SU-DHL-6 (cell line): ENCODE results near the gene PANX2.

Experiments
- H2AFZ ChIP-seq: fragments of 200-600 bp; sonication (generic); 2 replicates; pipeline ENCODE4 v1.6.1; 2014; ENCODE audit warnings: low read depth, mild to moderate bottlenecking, moderate library complexity, mixed read lengths, antibody characterized with exemption, low read length; ENCODE audit not compliant: severe bottlenecking
- H3F3A ChIP-seq: fragments of 200-600 bp; shearing (Covaris generic); 2 replicates; pipeline ENCODE4 v1.6.0; 2016; ENCODE audit warnings: antibody characterized with exemption, mild to moderate bottlenecking; ENCODE audit not compliant: insufficient read depth
- H3K27ac ChIP-seq: fragments of 200-600 bp; sonication (generic); 2 replicates; pipeline ENCODE4 v1.5.1; 2016; ENCODE audit warnings: low read depth, mild to moderate bottlenecking, low read length, moderate library complexity, mixed read lengths
- H3K27me3 ChIP-seq: fragments of 200-600 bp; sonication (generic), shearing (Covaris generic); 2 replicates; pipeline ENCODE4 v1.6.0; 2014; ENCODE audit warnings: mild to moderate bottlenecking, low read length
- H3K36me3 ChIP-seq: fragments of 200-600 bp; sonication (generic); 2 replicates; pipeline ENCODE4 v1.6.1; 2014; ENCODE audit warnings: mild to moderate bottlenecking, low read length, mixed read lengths
- H3K4me2 ChIP-seq: fragments of 300-600, 200-600 bp; shearing (Covaris generic), sonication (generic); 2 replicates; pipeline ENCODE4 v1.6.0; 2014; ENCODE audit warnings: low read length, low read depth, mild to moderate bottlenecking; ENCODE audit not compliant: poor library complexity, severe bottlenecking
- H3K4me3 ChIP-seq: fragments of 200-600 bp; sonication (generic); 2 replicates; pipeline ENCODE4 v1.5.1; 2014; ENCODE audit warnings: antibody characterized with exemption, low read length, mild to moderate bottlenecking, mixed read lengths; ENCODE audit not compliant: insufficient read depth, poor library complexity, severe bottlenecking
- H3K79me2 ChIP-seq: fragments of 200-600 bp; sonication (generic); 2 replicates; pipeline ENCODE4 v1.6.1; 2014; ENCODE audit warnings: mild to moderate bottlenecking, low read length, moderate library complexity; ENCODE audit not compliant: insufficient read depth
- H3K9ac ChIP-seq: fragments of 200-600 bp; sonication (generic); 2 replicates; pipeline ENCODE4 v1.7.0; 2014; ENCODE audit warnings: mild to moderate bottlenecking, low read length
- H3K9me2 ChIP-seq: fragments of 200-600 bp; sonication (generic); replicated peaks from 2 replicates; pipeline ENCODE4 v1.6.1; 2014; ENCODE audit warnings: low read length; ENCODE audit not compliant: insufficient read depth
- H3K9me3 ChIP-seq: fragments of 200-600 bp; sonication (generic); 2 replicates; pipeline ENCODE4 v1.6.1; 2014; ENCODE audit warnings: low read length, mixed read lengths; ENCODE audit not compliant: insufficient read depth
- H4K20me1 ChIP-seq: fragments of 200-600 bp; sonication (generic); 2 replicates; pipeline ENCODE4 v1.6.1; 2014; ENCODE audit warnings: low read depth, mild to moderate bottlenecking, antibody characterized with exemption, low read length, moderate library complexity, mixed read lengths
- CTCF ChIP-seq: fragments of 200-600 bp; sonication (generic); IDR thresholded peaks from one replicate; pipeline ENCODE4 v1.5.1; 2017; ENCODE audit warnings: antibody characterized with exemption, mild to moderate bottlenecking, low read length, moderate library complexity; ENCODE audit not compliant: insufficient read depth, poor library complexity, severe bottlenecking
- EZH2phosphoT487 ChIP-seq: fragments of 200-600 bp; sonication (generic), shearing (Covaris generic); conservative IDR thresholded peaks from 2 replicates; pipeline ENCODE4 v1.6.1; 2018; ENCODE audit warnings: mild to moderate bottlenecking, antibody characterized with exemption, low read length, moderate library complexity, mixed read lengths

The PANX2 gene

GRCh38 chr22:50170453-50171318 is at the start of gene PANX2:
Gene PANX2, plus strand, starts transcription at chr22:50170731. Its CDS starts 0 bp downstream, at chr22:50170731.
- Histone ChIP-seq H3K9me3 (no peaks in the 10 kb centered on the region), H3K4me3 (no peak within 1 kb of the TSS), H3K79me2 (no peaks in the 10 kb centered on the region), H3K9me2 (no peaks in the 10 kb centered on the region), H2AFZ (no peak within 1 kb of the TSS), H3K27me3 (no peaks in the 10 kb centered on the region), H3K4me2 (no peak within 1 kb of the TSS), H3F3A (no peaks in the 10 kb centered on the region), H3K9ac (no peak within 1 kb of the TSS), H4K20me1 (no peaks in the 10 kb centered on the region), H3K27ac (no peak within 1 kb of the TSS), H3K36me3 (no peaks in the 10 kb centered on the region)
- TF ChIP-seq EZH2phosphoT487 (no peak), CTCF (no peak)

GRCh38 chr22:50121202-50121740 is 49.3 kb upstream of the PANX2 start:
- no peaks in the 10 kb centered on the region for H4K20me1 ChIP-seq
- TF ChIP-seq EZH2phosphoT487 (no peak), CTCF (no peak)
- no peaks in the 10 kb centered on the region for H3F3A ChIP-seq
- H3K9ac ChIP-seq: no peak overlapping the region
- no peaks in the 10 kb centered on the region for H3K27me3 ChIP-seq
- H3K4me2 ChIP-seq: no peak overlapping the region
- H3K27ac ChIP-seq: no peak overlapping the region
- H3K79me2 ChIP-seq: no peaks in the 10 kb centered on the region
- H3K36me3 ChIP-seq: no peaks in the 10 kb centered on the region
- H3K9me2 ChIP-seq: no peaks in the 10 kb centered on the region
- no peak overlapping the region for H3K4me3 ChIP-seq
- H3K9me3 ChIP-seq: peaks cover 5% of the 10 kb centered on the region; the same call in 1 of the 2 replicates
- H2AFZ ChIP-seq: no peak overlapping the region

GRCh38 chr22:50123119-50123518 is 47.4 kb upstream of the PANX2 start:
- no peak overlapping the region for H2AFZ ChIP-seq
- H3K27me3 ChIP-seq: no peaks in the 10 kb centered on the region
- TF ChIP-seq CTCF: no peak
- no peak for TF ChIP-seq EZH2phosphoT487
- H3K27ac ChIP-seq: no peak overlapping the region
- no peaks in the 10 kb centered on the region for H4K20me1 ChIP-seq
- H3K36me3 ChIP-seq: no peaks in the 10 kb centered on the region
- H3K9me3 ChIP-seq: peaks cover 5% of the 10 kb centered on the region; the same call in 1 of the 2 replicates
- H3K4me2 ChIP-seq: no peak overlapping the region
- H3K4me3 ChIP-seq: no peak overlapping the region
- no peaks in the 10 kb centered on the region for H3F3A ChIP-seq
- no peak overlapping the region for H3K9ac ChIP-seq
- no peaks in the 10 kb centered on the region for H3K79me2 ChIP-seq
- no peaks in the 10 kb centered on the region for H3K9me2 ChIP-seq
